GM12865 (cell line): ENCODE data around the gene GALP.

ENCODE experiments used
- DNase-seq: peaks from one replicate; pipeline ENCODE4 v3.0.0; 2010; ENCODE audit warnings: low read depth
- H3K4me3 ChIP-seq: 2 replicates; pipeline ENCODE4 v1.5.1; 2011; ENCODE audit warnings: mild to moderate bottlenecking, low read depth, low read length, control low read depth
- CTCF ChIP-seq: IDR thresholded peaks from 2 replicates; pipeline ENCODE4 v1.5.1; 2011; ENCODE audit warnings: low read length, control low read depth, low read depth, inconsistent platforms; ENCODE audit not compliant: insufficient read depth; ENCODE audit errors: missing control alignments

The GALP gene

GRCh38 chr19:56156768-56157167 lies 19.0 kb upstream of the GALP start:
- no peak overlapping the region for H3K4me3 ChIP-seq
- DNase-seq: no peak
- no peak for TF ChIP-seq CTCF

GRCh38 chr19:56158170-56158757 lies 17.5 kb upstream of the GALP start:
- no peak overlapping the region for H3K4me3 ChIP-seq
- TF ChIP-seq CTCF: no peak
- no peak for DNase-seq

GRCh38 chr19:56159009-56159559 lies 16.7 kb upstream of the GALP start:
- no peak for TF ChIP-seq CTCF
- no peak for DNase-seq
- no peak overlapping the region for H3K4me3 ChIP-seq

GRCh38 chr19:56159622-56160271 lies 16.1 kb upstream of the GALP start:
- no peak for DNase-seq
- H3K4me3 ChIP-seq: no peak overlapping the region
- TF ChIP-seq CTCF: no peak

GRCh38 chr19:56161534-56161933 lies 14.3 kb upstream of the GALP start:
- TF ChIP-seq CTCF: no peak

GRCh38 chr19:56162258-56162657 lies 13.6 kb upstream of the GALP start:
- peak; percentile 20 for DNase-seq
- TF ChIP-seq CTCF: no peak

More at GRCh38 chr19:56161534-56161933, 14.3 kb upstream of the GALP start:
- no peak overlapping the region for H3K4me3 ChIP-seq
- DNase-seq: no peak

More at GRCh38 chr19:56162258-56162657, 13.6 kb upstream of the GALP start:
- H3K4me3 ChIP-seq: no peak overlapping the region
